GM15510 (cell line): Measurements from ENCODE around the gene PPA1.

Experiments
- POLR2A ChIP-seq: IDR thresholded peaks from 3 replicates; pipeline ENCODE4 v1.6.1; 2011; ENCODE audit warnings: borderline replicate concordance; ENCODE audit not compliant: insufficient read length; ENCODE audit errors: extremely low read depth

The PPA1 gene

DNA sequence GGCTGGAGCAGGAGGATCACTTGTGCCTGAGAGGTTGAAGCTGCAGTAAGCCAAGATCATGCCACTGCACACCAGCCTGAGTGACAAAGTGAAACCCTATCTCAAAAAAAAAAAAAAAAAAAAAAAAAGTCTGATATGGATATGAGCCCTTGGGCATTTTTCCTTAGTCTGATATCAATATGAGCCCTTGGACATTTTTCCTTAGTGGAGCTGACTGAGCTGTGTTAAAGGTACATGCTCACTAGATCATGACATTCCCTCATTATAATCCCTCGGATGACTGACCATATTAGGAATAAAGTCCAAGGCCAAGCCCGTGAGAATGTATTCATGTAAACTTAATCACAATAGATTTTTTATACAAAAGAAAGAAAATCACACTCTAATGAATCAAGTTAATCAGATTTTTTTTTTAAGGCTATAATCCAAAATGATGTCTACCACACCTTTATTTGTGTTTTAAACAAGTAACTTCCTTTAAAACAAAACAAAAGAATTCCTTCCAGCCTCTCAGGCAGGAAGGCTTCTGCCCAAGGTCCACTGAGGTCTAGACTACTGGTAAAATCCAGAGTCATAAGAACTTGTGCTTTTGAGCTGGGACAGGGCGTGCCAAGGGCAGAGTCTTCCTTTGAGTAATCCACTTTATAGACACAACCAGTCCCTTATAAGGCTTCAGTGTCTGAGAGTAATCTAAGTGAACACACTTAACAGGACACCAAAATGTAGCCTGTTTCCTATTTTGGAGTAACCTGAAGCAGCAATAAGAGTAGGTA is 5.5 kb downstream of the PPA1 start:
- TF ChIP-seq POLR2A = no peak

DNA sequence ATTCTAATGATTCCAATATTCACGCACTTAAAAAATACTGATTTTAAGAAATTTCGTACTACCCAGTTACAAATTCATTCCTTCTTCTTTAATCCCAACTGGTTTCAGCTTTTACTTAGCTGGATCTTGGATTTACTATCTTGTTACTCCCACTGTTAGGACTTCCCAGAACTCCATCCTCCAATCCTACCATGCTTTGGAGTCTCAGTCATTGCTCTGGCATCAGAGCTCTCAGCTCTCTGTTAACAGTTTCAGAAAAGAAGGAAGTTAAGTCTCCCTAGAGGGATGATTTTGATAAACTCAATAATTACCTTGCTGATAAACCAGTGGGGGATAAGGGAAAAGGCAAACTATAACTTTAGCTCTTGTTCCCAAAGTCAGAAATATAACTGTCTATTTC is 9.5 kb downstream of the PPA1 start:
- TF ChIP-seq POLR2A = no peak

DNA sequence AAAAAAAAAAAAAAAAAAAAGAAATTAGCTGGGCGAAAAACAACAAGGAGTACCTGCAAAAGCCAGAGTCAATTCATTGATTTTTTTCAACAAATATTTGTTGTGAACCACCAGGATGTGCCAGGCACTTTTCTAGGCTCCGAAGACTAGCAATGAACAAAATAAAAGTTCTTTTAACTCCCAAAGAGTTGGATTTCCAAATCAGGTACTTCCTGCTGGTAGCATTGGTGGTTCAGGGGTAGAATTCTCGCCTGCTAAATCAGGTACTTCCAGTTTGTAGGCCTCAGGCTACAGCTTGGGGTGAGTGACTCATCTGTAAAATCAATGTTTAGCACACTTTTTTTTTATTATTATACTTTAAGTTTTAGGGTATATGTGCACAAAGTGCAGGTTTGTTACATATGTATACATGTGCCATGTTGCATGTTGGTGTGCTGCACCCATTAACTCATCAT is 10.9 kb downstream of the PPA1 start:
- no peak for TF ChIP-seq POLR2A

GRCh38 chr10:70221030-70221429 is 12.2 kb downstream of the PPA1 start:
- no peak for TF ChIP-seq POLR2A

DNA sequence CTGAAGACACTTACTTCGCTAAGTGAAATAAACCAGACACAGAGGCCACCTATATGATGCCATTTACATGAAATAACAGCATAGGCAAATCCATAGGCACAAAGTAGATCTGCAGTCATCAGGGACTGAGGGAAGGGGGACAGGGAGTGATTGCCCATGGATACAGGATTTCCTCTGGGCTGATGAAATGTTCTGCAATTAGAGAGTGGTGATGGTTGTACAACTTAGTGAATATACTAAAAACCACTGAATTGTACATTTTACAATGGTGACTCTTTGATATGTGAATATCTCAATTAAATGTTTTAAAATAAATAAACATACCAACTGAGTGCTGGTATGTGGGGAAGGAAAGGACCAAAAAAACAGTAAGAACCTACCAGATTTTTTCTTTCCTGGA is 20.4 kb downstream of the PPA1 start:
- no peak for TF ChIP-seq POLR2A

DNA sequence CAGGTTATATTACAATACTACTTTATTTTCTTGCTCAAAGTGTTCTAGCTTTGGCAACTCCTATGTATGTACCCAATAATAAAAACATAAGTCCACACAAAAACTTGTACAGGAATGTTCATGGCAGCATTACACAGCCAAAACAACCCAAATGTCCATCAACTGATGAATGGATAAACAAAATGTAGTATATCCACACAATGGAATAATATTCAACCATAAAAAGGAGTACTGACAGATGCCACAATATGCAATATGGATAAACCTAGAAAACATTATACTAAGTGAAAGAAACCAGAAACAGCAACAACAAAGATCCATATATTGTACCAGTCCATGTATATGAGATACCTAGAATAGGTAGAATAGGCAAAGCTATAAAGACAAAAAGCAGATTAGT is 21.0 kb downstream of the PPA1 start:
- TF ChIP-seq POLR2A = no peak

DNA sequence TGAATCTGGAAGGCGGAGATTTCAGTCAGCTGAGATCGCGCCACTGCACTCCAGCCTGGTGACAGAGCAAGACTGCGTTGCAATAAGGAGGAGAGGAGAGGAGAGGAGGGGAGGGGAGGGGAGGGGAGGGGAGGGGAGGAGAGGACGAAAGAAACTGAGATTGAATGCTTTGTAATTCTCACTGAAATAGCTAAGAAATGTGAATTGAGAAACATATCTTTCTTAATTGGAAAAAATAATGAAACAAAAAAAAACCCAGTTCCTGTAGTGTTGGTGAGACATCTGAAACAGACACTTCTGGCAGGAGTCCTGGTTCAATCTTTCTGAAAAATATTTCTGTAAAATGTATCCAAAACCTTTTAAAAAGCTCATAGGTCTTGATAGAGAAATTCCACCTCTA is 26.5 kb downstream of the PPA1 start:
- TF ChIP-seq POLR2A = no peak

DNA sequence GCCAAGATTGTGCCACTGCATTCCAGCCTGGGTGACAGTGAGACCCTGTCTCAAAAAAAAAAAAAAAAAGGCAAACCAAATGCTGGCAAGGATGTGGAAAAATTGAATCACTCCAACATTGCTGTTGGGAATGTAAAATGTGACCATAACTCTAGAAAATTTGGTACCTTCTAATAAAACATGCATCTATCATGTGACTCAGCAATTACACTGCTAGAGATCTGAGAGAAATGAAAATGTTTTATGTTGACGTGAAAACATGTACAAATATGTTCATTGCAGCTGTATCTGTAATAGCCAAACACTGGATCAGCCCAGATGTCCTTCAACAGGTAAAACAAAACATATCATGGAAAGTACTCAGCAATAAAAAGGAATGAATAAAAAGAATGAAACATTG is 32.1 kb downstream of the PPA1 start:
- TF ChIP-seq POLR2A = no peak

- no peak for TF ChIP-seq POLR2A
Observed at GRCh38 chr10:70198696-70199466, 34.3 kb downstream of the PPA1 start.

GRCh38 chr10:70197235-70197945 is 35.8 kb downstream of the PPA1 start:
- TF ChIP-seq POLR2A = no peak

GRCh38 chr10:70193391-70193844 is 39.8 kb downstream of the PPA1 start:
- no peak for TF ChIP-seq POLR2A

GRCh38 chr10:70192326-70192968 is 40.8 kb downstream of the PPA1 start:
- TF ChIP-seq POLR2A = no peak

DNA sequence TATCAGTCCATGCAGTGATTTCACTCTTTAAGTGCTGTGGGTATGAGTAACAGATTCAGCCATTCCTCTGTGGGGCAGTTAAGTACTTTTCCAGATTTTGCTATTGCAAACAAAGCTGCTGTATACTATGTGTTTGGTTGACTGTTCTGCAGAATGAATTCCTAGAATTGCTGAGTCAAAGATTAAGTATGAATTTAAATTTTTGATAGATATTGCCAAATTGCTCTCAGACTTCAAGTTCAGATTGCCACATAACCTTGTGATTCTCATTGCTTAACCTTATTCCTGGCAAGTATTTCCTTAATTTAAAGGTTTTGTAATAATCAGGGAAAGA is 41.3 kb downstream of the PPA1 start:
- no peak for TF ChIP-seq POLR2A

DNA sequence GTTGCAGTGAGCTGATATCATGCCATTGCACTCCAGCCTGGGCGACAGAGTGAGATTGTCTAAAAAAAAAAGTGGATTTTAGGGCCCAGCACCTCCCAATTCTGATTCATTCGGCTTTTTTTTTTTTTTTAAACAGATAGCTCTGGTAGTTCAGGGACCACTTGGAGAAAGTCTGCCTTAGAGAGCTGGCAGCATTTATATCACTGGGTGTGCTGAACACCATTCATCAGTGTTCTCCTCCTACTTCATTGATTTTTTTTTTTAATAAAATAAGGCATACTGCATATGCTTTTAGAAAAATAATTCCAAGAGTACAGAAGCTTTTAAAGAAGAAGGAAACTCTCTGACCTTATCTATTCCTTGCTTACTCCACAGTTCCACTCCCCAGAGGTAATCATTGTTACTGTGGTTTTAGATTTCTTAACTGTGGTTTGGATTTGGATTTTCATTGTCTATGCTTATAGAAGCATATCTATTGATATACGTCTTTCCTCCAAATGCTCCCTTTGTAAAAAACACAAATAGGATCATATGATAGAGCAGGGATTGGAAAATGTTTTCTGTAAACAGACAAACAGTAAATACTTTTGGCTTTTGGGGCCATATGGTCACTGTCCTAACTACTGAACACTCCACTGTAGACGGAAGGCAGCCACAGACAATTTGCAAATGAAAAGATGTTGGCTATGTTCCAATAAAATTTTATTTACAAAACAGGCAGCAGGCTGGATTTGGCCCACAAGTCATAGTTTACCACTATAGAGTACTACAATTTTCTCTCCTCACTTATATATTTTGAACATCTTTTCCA is 41.9 kb downstream of the PPA1 start:
- TF ChIP-seq POLR2A = no peak
